Measurements from ENCODE around the gene TESK2.
"Not testable (repeated sequence)": the region's sequence is repeated elsewhere in the genome, so short reads cannot be mapped to it uniquely, and the experiment has no call there.

The TESK2 gene

GRCh38 chr1:45490626-45491486, at the start of gene TESK2:
TESK2 (minus strand) TSS chr1:45491163; CDS start chr1:45457785, 33,378 bp downstream.
- peak; percentile 99 for DNase-seq

DNA sequence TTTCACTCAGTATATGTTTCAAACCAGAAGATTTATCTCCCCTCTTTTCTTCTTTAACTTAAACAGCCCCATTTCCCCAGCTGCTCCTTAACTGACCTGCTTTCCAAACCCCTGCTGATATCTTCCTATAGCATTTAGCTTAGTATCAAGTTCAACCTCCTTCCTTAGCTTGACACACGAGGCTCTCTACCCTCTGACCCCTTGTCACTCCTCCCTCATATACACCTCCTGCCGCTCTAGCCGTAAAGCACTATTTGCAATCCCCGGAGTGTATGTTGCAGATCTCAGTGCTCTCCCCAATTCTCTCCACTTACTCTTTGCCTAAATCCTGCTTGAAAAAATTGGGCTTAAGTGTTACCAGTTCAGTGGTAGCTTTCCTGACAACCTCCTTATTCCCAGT, 45.9 kb upstream of the TESK2 start:
- DNase-seq, result no peak

DNA sequence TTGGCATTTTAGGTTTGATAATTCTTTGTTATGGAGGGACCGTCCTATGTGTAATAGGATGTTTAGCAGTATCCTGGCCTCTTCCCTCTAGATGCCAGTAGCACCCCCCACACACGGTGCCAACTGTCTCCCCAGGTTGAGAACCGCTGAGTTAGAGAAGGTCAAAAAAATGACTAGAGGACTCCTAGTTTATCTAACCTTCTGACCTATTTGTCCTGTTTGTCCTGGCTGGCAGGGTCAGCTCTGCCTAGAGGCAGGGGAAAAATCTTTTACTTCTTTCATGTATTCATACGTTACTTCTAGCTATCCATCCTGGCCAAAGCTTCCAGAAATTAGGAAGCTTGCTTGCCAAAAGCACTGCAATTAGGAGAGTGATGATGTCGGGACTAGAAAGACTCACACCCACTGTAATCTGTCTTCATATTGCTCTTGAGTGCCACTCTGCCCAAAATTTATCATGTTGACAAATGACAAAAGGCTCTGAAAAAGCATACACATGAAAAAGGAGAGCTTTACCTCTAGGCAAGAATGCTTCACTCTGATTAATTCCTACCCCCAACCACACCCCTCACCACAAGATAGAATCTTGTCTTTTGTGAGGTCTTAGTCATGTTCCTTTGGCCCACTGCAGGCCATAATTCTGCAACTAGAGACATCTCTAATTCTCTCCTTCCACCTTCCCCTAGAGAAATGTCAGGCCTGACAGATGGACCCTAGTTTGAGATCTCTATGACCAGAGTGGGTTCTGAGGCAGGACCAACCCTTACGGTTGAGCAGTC, 45.2 kb upstream of the TESK2 start:
- peak; percentile 45 for DNase-seq

DNA sequence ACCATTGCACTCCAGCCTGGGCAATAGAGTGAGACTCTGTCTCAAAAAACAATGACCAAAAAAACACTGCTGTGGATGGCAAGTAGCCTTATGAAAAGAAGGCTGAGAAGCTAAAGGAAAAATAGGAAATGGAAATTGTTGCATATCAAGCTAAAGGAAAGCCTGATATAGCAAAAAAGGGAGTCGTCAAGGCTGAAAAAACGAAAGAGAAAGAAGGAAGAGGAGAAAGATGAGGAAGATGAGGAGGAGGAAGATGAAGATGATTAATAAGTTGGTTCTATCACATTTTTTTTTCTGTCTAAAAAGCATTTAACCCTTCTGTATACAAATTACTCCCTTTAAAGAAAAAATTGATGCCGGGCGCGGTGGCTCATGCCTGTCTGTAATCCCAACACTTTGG, 40.9 kb upstream of the TESK2 start:
- DNase-seq, result no peak

- DNase-seq, result no peak
Measured at GRCh38 chr1:45530632-45531135, 39.7 kb upstream of the TESK2 start.

DNA sequence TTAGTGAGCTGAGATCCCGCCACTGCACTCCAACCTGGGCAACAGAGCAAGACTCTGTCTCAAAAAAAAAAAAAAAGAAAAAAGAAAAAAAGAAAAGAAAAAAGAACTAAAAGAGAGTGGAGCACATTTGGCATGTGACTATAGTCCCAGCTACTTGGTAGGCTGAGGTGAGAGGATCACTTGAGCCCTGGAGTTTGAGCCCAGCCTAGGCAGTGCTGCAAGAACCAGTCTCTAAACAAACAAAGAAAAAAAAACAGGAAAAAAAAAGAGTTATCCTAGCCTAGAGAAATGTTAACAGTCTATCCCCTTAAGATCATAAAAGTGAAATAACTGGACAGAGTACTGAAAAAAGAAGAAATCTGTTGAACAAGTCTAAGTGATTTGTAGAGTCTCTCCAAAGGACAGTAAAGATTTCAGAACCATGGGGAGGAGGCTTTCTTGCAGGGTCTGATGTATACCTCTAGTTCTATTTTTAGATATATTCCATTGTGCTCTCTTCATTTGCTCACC, 35.2 kb upstream of the TESK2 start:
- DNase-seq, result no peak

GRCh38 chr1:45523975-45524374, 33.0 kb upstream of the TESK2 start:
- not testable (repeated sequence) for DNase-seq

- DNase-seq, result peak; percentile 39
Measured at GRCh38 chr1:45523516-45523915, 32.6 kb upstream of the TESK2 start.

- DNase-seq, result peak; percentile 69
Measured at GRCh38 chr1:45522324-45523104, 31.6 kb upstream of the TESK2 start.

DNA sequence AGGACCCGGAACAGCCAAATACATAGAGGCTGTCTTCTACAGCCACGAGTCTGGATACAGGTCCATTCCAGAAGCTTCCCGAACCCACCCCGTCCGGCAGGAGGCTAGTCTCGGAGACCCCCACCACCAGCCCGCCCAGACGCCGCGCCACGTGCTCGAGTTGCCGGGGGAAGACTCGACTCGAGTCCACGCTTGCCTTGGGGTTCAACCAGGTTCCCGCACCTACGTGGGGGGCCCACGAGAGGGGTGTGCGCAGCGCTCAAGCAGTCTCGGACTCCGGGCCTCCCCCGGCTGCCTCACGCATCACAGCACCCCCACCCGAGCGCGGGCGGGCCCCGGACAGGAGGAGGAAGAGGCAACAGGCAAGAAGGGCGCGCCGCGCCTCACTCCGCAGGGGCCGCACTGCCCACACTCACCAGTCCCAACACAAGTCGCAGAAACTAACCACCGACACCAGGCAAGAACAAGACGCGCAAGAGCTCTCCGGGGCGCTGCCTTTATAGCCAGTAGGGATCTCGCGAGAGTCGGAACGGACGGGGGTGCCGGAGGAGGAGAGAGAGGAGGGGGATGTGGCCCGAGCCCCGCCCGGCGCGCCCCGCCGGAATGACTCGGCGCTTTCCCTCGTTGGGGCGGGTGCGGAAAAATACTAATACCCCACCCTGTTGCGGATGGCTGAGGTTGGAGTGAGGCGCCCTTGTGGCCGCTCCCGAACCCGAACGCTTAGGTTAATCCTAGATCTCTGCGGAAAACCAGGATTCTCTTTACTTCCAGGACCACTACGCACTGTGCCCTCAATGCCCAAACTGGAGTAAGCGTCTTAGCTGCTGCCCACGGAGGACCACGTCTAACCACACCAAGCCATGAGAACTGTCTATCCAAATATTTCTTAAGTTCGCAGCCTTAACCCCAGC, 30.7 kb upstream of the TESK2 start, which contains the start of gene PRDX1:
Gene PRDX1 (minus strand): TSS at position 472 of the 911 bp plus-strand sequence. CDS start 2,841 bp downstream, outside the sequence.
- peak; percentile 99 for DNase-seq

DNA sequence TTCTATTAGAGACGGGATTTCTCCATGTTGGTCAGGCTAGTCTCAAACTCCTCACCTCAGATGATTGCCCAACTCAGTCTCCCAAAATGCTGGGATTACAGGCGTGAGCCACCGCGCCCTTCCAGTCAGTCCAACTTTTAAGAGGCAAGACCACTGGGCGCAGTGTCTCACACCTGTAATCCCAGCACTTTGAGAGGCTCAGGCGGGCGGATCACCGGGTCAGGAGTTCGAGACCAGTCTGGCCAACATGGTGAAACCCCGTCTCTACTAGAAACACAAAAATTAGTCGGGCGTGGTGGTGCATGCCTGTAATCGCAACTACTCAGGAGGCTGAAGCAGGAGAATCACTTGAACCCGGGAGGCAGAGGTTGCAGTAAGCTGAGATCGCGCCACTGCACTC, 28.8 kb upstream of the TESK2 start:
- not testable (repeated sequence) for DNase-seq

- DNase-seq, result no peak
Measured at GRCh38 chr1:45518910-45519309, 27.9 kb upstream of the TESK2 start.

DNA sequence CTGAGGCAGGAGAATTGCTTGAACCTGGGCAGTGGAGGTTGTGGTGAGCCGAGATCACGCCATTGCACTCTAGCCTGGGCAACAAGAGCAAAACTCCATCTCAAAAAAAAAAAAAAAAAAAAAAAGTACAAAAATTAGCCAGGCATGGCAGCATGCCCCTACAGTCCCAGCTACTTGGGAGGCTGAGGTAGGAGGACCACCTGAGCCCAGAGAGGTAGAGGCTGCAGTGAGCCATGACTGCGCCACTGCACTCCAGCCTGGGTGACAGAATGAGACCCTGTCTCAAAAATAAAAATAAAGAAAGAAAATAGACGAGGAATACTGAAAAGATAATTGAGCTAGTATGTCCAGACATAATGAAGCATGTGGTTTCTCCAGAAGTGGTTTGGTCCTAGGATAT, 27.4 kb upstream of the TESK2 start:
- not testable (repeated sequence) for DNase-seq

DNA sequence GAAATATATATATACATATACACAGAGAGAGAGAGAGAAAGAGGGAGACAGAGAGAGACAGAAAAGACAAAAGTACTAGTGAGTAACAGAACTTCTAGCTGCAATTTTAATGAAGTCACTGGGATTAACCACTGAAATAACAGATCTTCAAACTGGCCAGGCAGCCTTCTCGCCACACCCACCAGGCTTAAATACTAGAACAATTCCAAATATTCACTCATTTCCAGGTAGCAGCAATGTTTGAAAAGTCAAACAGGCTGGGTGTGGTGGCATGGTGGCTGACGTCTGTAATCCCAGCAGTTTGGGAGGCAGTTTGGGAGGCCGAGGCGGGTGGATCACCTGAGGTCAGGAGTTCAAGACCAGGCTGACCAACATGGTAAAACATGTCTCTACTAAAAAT, 25.5 kb upstream of the TESK2 start:
- no peak for DNase-seq

- DNase-seq, result no peak
Measured at GRCh38 chr1:45516036-45516435, 25.1 kb upstream of the TESK2 start.

DNA sequence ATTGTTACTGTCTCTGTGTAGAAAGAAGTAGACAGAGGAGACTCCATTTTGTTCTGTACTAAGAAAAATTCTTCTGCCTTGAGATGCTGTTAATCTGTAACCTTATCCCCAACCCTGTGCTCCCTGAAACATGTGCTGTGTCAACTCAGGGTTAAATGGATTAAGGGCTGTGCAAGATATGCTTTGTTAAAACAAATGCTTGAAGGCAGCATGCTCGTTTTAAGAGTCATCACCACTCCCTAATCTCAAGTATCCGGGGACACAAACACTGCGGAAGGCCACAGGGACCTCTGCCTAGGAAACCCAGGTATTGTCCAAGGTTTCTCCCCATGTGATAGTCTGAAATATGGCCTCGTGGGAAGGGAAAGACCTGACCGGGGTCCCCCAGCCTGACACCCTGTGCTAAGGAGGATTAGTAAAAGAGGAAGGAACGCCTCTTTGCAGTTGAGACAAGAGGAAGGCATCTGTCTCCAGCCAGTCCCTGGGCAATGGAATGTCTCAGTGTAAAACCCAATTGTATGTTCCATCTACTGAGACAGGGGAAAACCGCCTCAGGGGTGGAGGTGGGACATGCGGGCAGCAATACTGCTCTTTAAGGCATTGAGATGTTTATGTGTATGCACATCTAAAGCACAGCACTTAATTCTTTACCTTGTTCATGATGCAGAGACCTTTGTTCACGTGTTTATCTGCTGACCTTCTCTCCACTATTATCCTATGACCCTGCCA, 22.7 kb upstream of the TESK2 start:
- DNase-seq, result not testable (repeated sequence)

- DNase-seq, result peak; percentile 73
Measured at GRCh38 chr1:45512641-45513054, 21.7 kb upstream of the TESK2 start.

GRCh38 chr1:45510972-45511527, 20.1 kb upstream of the TESK2 start:
- no peak for DNase-seq

DNA sequence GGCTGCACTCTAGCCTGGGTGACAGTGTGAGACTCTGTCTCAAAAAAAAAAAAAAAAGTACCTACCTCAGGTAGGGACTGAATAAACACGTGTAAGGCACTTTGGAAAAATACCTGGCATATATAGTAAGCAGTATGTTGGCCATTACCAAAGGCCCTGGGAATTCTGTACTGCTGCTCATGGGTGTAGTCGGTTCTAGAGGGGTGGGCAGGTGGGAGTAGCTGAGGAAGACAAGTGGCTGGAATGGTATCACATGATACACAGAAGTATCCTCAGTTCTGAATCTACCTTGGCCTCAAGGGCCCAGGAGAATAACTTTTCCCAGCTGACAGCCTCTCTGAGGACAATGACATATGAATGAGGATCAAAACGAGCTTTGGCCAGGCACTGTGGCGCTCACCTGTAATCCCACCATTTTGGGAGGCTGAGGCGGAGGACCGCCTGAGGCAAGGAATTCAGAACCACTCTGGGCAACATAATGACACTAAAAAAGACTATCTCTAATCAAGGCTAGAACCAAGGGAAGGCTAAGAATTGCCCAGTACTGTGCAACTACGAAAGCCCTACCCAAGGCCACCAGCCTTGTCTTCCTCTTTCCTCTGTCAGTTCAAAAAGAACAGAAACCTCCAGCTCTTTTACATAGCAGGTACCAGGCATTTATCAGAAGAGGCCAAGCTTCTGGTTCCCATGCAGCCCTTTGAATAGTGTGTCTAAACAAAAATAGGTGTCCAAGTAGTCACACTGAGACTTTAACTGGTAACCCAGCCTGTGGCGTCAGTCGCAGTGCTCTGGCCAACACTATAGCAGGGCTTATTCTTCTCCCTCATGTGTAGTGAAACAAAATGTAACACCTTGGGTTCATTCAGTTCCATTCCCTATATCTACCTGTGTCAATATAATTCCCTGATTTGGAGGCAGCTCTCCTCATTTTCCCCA, 19.3 kb upstream of the TESK2 start:
- no peak for DNase-seq
